Stimulated activated CD4-positive, alpha-beta T cell treated with anti-CD3 and anti-CD28 coated beads, TNF-alpha, amount 100 ng/mL, for 48 hours (primary cell): ENCODE data around the gene ORM2.

Experiments used
- DNase-seq, 3 donors: peaks; one replicate each; pipeline ENCODE4 v3.0.0-alpha.2; 2020; ENCODE audit warnings: low read depth in 3 of 3

The ORM2 gene

DNA sequence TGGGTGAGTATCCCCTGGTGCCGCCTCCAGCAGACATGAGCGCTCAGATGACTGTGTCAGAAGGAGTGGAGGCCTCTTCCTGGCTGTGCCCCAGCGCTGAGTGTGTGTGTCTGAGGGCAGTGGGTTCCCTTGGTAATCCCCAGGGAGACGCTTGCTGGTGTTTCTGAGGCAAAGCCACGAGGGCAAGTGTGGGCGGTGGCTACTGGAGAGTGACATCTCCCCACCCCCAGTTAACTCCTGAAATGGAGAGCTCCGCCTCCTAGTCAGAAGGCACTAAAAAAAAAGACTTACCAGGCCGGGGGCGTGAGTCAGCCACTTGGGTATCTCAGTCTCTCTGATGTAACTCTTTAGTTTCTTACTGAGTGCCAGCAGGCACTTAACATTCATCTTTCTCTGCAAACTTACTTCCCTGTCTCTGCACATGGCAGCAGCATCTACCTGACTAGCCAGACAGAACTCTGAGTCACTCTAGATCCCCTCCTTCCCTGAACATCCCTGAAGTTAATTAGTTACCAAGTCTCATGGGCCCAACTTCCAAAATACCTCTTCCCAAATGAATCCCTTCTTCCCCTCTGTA is 19.3 kb downstream of the ORM2 start:
- DNase-seq = peak; percentile 83 to 92 (median 91)

GRCh38 chr9:114349713-114350480 is 20.2 kb downstream of the ORM2 start:
- DNase-seq = no peak

- no peak for DNase-seq
Observed at GRCh38 chr9:114350636-114351401, 21.1 kb downstream of the ORM2 start.

GRCh38 chr9:114351932-114352331 is 22.3 kb downstream of the ORM2 start:
- DNase-seq = no peak

DNA sequence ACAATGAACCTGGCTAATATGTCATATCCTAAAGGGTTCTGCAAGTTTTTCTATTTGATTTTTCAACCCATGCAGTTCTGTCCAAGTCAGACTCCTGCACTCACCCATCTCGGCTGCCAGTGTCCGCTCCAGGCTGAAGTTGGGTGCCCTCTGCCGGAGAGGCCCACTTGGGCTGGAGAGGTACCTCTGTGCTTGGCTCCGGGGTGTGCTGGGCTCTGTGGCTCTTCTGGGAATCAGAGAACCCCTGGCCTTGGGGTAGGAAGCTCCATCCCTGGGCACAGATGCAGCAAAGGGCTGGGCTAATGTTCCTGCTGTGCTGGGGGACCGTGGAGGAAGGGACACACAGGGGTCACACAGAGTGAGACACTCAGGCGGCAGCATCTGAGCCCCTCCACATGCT is 26.2 kb downstream of the ORM2 start:
- no peak for DNase-seq

DNA sequence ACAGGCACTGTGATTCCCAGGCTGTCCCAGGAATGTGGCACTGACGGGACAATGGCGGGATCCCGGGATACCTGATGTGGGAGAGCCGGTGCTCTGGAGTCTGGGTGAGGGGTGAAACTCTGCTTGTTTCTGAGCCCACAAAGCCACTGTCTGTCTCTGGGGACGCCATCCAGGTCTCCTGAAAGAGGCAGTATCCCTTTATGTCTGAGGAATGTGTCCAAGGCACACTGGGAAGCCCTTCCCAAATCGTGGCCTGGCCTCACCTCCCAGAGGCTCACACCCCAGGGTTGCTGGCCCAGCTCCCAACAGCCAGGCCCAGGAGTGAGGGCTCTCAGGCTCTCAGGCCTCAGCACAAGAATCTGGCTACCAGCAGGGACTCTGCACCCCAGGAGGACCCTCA is 27.1 kb downstream of the ORM2 start:
- DNase-seq = no peak

DNA sequence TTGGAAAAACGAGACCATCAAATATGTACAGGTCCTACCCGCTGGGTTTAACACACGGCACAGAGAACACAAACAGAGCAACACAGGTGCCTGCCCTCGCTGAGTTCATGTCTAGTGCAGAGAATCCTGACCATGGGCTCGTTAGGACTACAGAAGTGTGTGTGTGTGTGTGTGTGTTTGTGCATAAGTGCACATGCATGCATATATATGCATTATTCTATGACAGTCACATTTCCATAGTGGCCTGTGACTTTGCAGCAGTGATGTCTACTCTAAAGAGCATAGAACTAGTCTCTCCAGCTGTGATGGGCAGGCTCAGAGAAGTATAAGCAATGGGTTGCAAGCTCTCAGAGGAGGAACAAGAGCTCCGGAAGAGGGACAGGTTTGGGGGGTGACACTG is 27.7 kb downstream of the ORM2 start:
- DNase-seq = no peak

- DNase-seq = no peak
Observed at GRCh38 chr9:114357911-114358328, 28.3 kb downstream of the ORM2 start.

DNA sequence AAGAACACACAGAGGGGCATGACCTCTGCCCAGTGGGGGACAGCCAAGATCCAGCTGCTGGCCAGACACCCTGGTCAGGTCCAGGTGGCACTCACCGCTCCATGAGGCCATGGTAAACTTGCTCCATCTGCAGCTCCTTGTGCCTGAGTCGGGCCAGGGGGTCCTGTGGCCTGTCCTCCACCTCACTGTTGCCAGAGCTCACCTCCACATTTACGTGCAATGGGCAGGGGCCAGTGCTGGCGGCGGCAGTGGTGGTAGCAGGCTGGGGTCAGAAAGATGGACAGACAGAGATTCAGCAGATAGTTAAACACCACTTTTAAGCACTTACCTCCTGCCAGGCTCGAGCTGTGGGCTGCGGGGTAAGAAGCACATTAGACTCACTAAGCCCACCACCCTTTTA is 30.1 kb downstream of the ORM2 start:
- no peak for DNase-seq

GRCh38 chr9:114361542-114361941 is 31.9 kb downstream of the ORM2 start:
- no peak for DNase-seq

GRCh38 chr9:114362394-114362793 is 32.7 kb downstream of the ORM2 start:
- DNase-seq = no peak

DNA sequence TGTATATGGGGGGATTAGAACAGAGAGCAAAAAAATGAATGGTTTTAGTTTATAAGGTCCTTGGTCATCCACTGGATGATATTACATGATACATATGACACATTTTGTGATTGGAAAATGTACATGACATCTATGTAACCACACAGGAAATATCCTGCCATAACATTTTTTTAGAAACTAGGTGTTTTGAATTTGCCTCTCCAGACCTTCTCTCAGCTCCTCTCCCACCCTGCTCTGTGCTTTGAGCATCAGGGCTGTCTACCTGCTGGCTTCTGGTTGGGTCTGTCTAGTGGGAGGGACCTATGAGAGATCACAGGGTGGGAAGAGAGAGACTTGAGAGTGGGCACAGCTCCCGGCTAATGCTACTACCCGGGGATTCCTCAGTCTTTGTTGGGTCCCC is 33.8 kb downstream of the ORM2 start:
- DNase-seq = no peak

GRCh38 chr9:114364134-114365041 is 34.7 kb downstream of the ORM2 start:
- DNase-seq = no peak

- no peak for DNase-seq
Observed at GRCh38 chr9:114365194-114365593, 35.5 kb downstream of the ORM2 start.

DNA sequence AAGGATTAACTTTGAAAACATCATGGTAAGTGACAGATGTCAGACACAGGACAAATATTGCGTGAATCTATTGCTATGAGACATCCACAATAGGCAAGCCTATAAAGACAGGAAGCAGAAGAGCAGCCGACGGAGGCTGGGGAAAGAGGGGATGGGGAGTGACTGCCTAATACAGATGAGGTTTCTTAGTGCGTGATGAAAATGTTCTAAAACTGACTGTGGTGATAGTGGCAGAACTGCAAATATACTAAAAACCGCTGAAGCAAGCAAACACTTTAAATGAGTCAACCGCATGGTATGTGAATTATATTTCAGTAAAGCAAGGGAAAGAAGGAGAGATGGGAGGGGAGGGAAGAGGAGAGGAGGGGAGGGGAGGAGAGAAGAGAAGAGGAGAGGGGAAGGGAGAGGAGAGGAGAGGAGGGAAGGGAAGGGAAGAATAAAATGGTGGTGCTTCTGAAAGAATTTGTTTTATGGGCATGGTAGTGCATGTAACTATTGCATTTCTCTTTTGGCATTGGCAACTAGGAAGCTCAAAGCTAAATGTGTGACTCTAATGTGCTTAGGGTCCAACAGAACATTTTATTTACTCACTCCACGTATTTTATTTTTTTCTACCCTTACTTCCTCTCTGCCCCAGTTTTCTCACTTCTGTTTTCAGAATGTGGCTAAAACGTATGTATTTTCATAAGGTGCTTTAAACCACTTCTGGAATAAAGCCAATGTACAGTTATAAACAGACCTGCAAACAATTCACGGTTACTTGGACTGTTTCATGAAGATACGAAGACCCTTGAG is 36.9 kb downstream of the ORM2 start:
- DNase-seq = no peak

DNA sequence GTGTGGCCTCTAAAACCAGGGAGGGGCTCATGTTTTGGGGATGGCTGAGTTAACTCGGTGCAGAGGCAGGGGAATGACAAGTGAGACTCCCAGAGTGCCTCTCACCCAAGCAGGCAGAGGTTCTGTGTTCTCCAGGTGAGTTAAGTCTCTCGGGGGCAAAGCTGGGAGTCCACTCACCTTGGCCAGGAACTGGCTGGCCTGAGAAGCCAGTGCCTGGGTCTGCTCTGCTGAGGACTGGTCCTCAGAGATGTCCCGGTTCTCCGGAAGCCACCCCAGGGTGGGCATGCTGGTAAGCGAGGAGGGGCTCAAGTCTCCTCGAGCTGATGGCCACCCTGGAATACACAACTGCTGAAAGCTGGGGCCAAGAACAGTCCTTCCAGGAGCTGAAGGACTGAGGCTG is 37.7 kb downstream of the ORM2 start:
- DNase-seq = no peak

DNA sequence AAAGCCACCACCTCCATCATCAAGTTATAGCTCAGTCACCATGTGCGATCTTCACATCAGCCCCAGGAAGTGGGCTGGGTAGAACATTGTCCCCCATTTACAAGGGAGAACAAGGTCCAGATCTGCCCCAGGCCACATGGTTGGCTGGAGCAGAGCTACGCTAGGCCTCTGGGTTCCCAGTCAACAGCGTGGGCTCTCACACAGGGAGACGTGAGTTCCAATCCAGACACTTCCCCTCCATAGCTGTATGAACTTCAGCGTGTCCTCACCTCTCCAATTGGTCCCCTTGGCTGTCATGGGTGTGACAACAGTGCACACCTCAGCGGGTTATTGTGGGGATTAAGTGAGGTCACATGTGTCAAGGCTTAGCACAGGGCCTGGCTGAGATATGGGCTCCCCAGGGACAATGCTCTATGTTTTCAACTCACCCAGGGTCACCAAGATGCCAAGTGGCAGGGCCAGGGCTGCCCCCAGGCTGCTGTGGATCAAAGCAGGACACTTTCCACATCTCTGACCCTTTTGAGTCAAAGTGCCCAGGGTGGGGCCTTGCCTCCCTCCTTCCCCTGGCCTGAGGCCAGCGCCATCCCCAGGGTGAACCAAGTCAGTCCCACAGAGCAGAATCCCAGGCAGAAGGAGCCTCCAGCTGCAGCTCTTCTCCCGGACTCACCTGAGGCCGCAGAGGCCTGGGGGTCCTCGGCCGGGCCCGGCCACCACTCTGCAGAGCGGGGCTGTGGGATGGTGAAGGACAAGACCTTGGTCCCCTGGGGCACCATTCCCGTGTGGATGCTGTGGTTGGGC is 38.3 kb downstream of the ORM2 start:
- no peak for DNase-seq

GRCh38 chr9:114369216-114370130 is 39.8 kb downstream of the ORM2 start:
- DNase-seq = no peak
